ENCODE measurements around the gene NAV3. TPM values are rescaled to one million over a fixed set of nuclear protein-coding genes. Genes with fewer than 3 reads are reported as not detected.
A peak's percentile ranks its signal among the peaks of the same experiment; 100 is the strongest.

NAV3 gene
- total RNA-seq, 2 donors from 2014 or later: 2.6 to 6.6 TPM

GRCh38 chr12:77808534-77808933 is 22.2 kb upstream of the NAV3 start:
- Histone ChIP-seq H3K9me3 (peaks cover 0 to 4% (median 0%) of the 10 kb centered on the region in 3 donors), H3K4me1 (no peaks in the 10 kb centered on the region), H3K4me3 (no peak overlapping the region), H3K27ac (no peak overlapping the region), H3K36me3 (replicated peaks in 1 of 2; ENCODE audit: insufficient read depth in 1 of 2, low read depth in 2 of 2) (no peaks in the 10 kb centered on the region), H3K27me3 (no peaks in the 10 kb centered on the region)
- intact Hi-C loops (cut with DNase I): no loop called here
- WGBS, 2 donors: 61 to 62% methylated on average over 6 to 9 of the region's 9 CpGs
- ATAC-seq (no peak), DNase-seq (no peak)
- TF ChIP-seq POLR2A (IDR thresholded peaks at IDR 0.05): no peak
- TF ChIP-seq CTCF (IDR thresholded peaks at IDR 0.05): no peak

- no peak for ATAC-seq
- WGBS, 2 donors: 78 to 82% methylated on average over 2 of the region's 2 CpGs
- H3K4me1 ChIP-seq: no peaks in the 10 kb centered on the region
- no peak overlapping the region for H3K27ac ChIP-seq
- H3K4me3 ChIP-seq: no peak overlapping the region
- H3K27me3 ChIP-seq: no peaks in the 10 kb centered on the region
- intact Hi-C loops (cut with DNase I): no loop called here
- H3K36me3 ChIP-seq (replicated peaks in 1 of 2; ENCODE audit: insufficient read depth in 1 of 2, low read depth in 2 of 2): no peaks in the 10 kb centered on the region
- TF ChIP-seq CTCF (IDR thresholded peaks at IDR 0.05): no peak
- TF ChIP-seq POLR2A (IDR thresholded peaks at IDR 0.05): no peak
- no peak for DNase-seq
- H3K9me3 ChIP-seq: no peaks in the 10 kb centered on the region
Measured at GRCh38 chr12:77813558-77813957, 17.1 kb upstream of the NAV3 start.

GRCh38 chr12:77814386-77814785 is 16.3 kb upstream of the NAV3 start:
- 73 to 77% methylated on average over 1 of the region's 1 CpG for WGBS, 2 donors
- no peak for TF ChIP-seq POLR2A (IDR thresholded peaks at IDR 0.05)
- TF ChIP-seq CTCF (IDR thresholded peaks at IDR 0.05): no peak
- no peaks in the 10 kb centered on the region for H3K27me3 ChIP-seq

GRCh38 chr12:77816196-77816595 is 14.5 kb upstream of the NAV3 start:
- no peaks in the 10 kb centered on the region for H3K9me3 ChIP-seq
- H3K36me3 ChIP-seq (replicated peaks in 1 of 2; ENCODE audit: insufficient read depth in 1 of 2, low read depth in 2 of 2): no peaks in the 10 kb centered on the region
- no peak overlapping the region for H3K27ac ChIP-seq
- H3K27me3 ChIP-seq: no peaks in the 10 kb centered on the region
- ATAC-seq (peak; percentile 9), DNase-seq (no peak)
- intact Hi-C loops (cut with DNase I): no loop called here
- H3K4me1 ChIP-seq: no peaks in the 10 kb centered on the region
- no peak overlapping the region for H3K4me3 ChIP-seq
- TF ChIP-seq CTCF (IDR thresholded peaks at IDR 0.05): no peak
- TF ChIP-seq POLR2A (IDR thresholded peaks at IDR 0.05): no peak

More at GRCh38 chr12:77814386-77814785, 16.3 kb upstream of the NAV3 start:
- H3K4me3 ChIP-seq: no peak overlapping the region
- H3K27ac ChIP-seq: no peak overlapping the region
- no peaks in the 10 kb centered on the region for H3K9me3 ChIP-seq
- no peak for DNase-seq
- no peaks in the 10 kb centered on the region for H3K4me1 ChIP-seq
- H3K36me3 ChIP-seq (replicated peaks in 1 of 2; ENCODE audit: insufficient read depth in 1 of 2, low read depth in 2 of 2): no peaks in the 10 kb centered on the region
- intact Hi-C loops (cut with DNase I): no loop called here
- no peak for ATAC-seq

- intact Hi-C loops (cut with DNase I): no loop called here
- no peak for TF ChIP-seq CTCF (IDR thresholded peaks at IDR 0.05)
- TF ChIP-seq POLR2A (IDR thresholded peaks at IDR 0.05): no peak
- H3K36me3 ChIP-seq (replicated peaks in 1 of 2; ENCODE audit: insufficient read depth in 1 of 2, low read depth in 2 of 2): no peaks in the 10 kb centered on the region
- H3K27me3 ChIP-seq: no peaks in the 10 kb centered on the region
- no peak for ATAC-seq
- H3K9me3 ChIP-seq: no peaks in the 10 kb centered on the region
- no peak for DNase-seq
- no peak overlapping the region for H3K4me3 ChIP-seq
- no peak overlapping the region for H3K27ac ChIP-seq
- no peaks in the 10 kb centered on the region for H3K4me1 ChIP-seq
- 25 to 37% methylated on average over 2 of the region's 2 CpGs for WGBS, 2 donors
Measured at GRCh38 chr12:77817276-77817675, 13.4 kb upstream of the NAV3 start.

All from body of pancreas (tissue), 4 donors.